HepG2 (cell line): ENCODE measurements around the gene CAPS. TPM values are rescaled to one million over a fixed set of nuclear protein-coding genes. Genes with fewer than 3 reads are reported as not detected.

Experiments
- ARID2 ChIP-seq: sonication (generic); formaldehyde crosslinking; IDR thresholded peaks from 2 replicates; pipeline ENCODE4 v1.8.1; 2022; ENCODE audit warnings: mild to moderate bottlenecking, missing genetic modification reagents, borderline replicate concordance
- CBX5 ChIP-seq: sonication (generic); formaldehyde crosslinking; IDR thresholded peaks from 2 replicates; pipeline ENCODE4 v1.4.0; 2020; ENCODE audit warnings: missing genetic modification reagents, borderline replicate concordance
- CCDC6 ChIP-seq: sonication (generic); formaldehyde crosslinking; IDR thresholded peaks from 2 replicates; pipeline ENCODE4 v1.8.1; 2022; ENCODE audit warnings: mild to moderate bottlenecking, missing genetic modification reagents, moderate library complexity
- ELF1 ChIP-seq: sonication (generic); formaldehyde crosslinking; IDR thresholded peaks from 2 replicates; pipeline ENCODE4 v1.4.0; 2020; ENCODE audit warnings: missing genetic modification reagents
- FIP1L1 ChIP-seq: fragments of 200-400 bp; formaldehyde crosslinking; IDR thresholded peaks from 2 replicates; pipeline ENCODE4 v1.6.1; 2018; ENCODE audit warnings: low read depth, mild to moderate bottlenecking, low read length, moderate library complexity, borderline replicate concordance; ENCODE audit not compliant: insufficient read depth
- NFIB ChIP-seq: sonication (generic); formaldehyde crosslinking; IDR thresholded peaks from 2 replicates; pipeline ENCODE4 v1.9.0; 2021; ENCODE audit warnings: missing genetic modification reagents, mild to moderate bottlenecking, borderline replicate concordance
- NR2F1 ChIP-seq, 2 experiments: fragments of 450-650 bp in 1 of 2; formaldehyde crosslinking in 1 of 2; IDR thresholded peaks; 2 replicates each; pipeline versions ENCODE4 v1.5.0 to v1.6.1; 2016 to 2020; ENCODE audit warnings: mild to moderate bottlenecking in 1 of 2, missing compliant biosample characterization in 1 of 2, missing genetic modification reagents in 1 of 2, moderate library complexity in 1 of 2
- REPIN1 ChIP-seq: sonication (generic); formaldehyde crosslinking; IDR thresholded peaks from 2 replicates; pipeline ENCODE4 v1.8.0; 2022; ENCODE audit warnings: missing genetic modification reagents, low read depth, mild to moderate bottlenecking, borderline replicate concordance
- RFXANK ChIP-seq: IDR thresholded peaks from 2 replicates; pipeline ENCODE4 v1.6.1; 2016
- SRY ChIP-seq: sonication (generic); formaldehyde crosslinking; IDR thresholded peaks from 2 replicates; pipeline ENCODE4 v1.8.0; 2022; ENCODE audit warnings: mild to moderate bottlenecking, missing genetic modification reagents
- ZNF264 ChIP-seq: sonication (generic); formaldehyde crosslinking; IDR thresholded peaks from 2 replicates; pipeline ENCODE4 v1.4.0; 2020; ENCODE audit warnings: missing genetic modification reagents
- ZNF510 ChIP-seq: sonication (generic); formaldehyde crosslinking; IDR thresholded peaks from 2 replicates; pipeline ENCODE4 v1.4.0; 2020; ENCODE audit warnings: low read depth, mild to moderate bottlenecking, missing genetic modification reagents
- ZNF530 ChIP-seq: sonication (generic); formaldehyde crosslinking; IDR thresholded peaks from 2 replicates; pipeline ENCODE4 v1.5.0; 2020; ENCODE audit warnings: low read depth, mild to moderate bottlenecking, missing genetic modification reagents
- ZNF841 ChIP-seq: sonication (generic); formaldehyde crosslinking; IDR thresholded peaks from 2 replicates; pipeline ENCODE4 v1.8.1; 2023; ENCODE audit warnings: missing genetic modification reagents, borderline replicate concordance
- ZSCAN21 ChIP-seq: sonication (generic); formaldehyde crosslinking; IDR thresholded peaks from 2 replicates; pipeline ENCODE4 v1.8.0; 2022; ENCODE audit warnings: mild to moderate bottlenecking, missing genetic modification reagents, moderate library complexity, borderline replicate concordance
- ZSCAN30 ChIP-seq: sonication (generic); formaldehyde crosslinking; IDR thresholded peaks from 2 replicates; pipeline ENCODE4 v1.5.0; 2020; ENCODE audit warnings: mild to moderate bottlenecking, missing genetic modification reagents
- polyA plus RNA-seq, 8 experiments: library from polyadenylated mRNA; depleted of rRNA in 3 of 8; stranded (reverse) in 7 of 8; unstranded in 1 of 8; fragments of >200 nt; fragmentation: Illumina TruSeq in 4 of 8; extraction: Trizol in 4 of 8; gene quantifications; 2 replicates each; pipeline versions ENCODE4 v1.2.1 to v1.2.3, GENCODE V29; 2011 to 2016; ENCODE audit warnings: low read depth in 4 of 8, missing spikeins in 1 of 8, mixed read lengths in 1 of 8; ENCODE audit not compliant: insufficient read depth in 1 of 8
- total RNA-seq, 5 experiments: library from RNA; depleted of rRNA; stranded (reverse); fragments of >200 nt; fragmentation: Illumina TruSeq; extraction: Trizol; gene quantifications; 2 replicates each; pipeline ENCODE4 v1.2.3, GENCODE V29; 2016; ENCODE audit warnings: low read depth in 1 of 5
- TF ChIP-seq, protein P1 (sequence below): sonication (generic); formaldehyde crosslinking; IDR thresholded peaks from 2 replicates; pipeline ENCODE4 v1.9.0; 2021; ENCODE audit warnings: missing genetic modification reagents, borderline replicate concordance
- TF ChIP-seq, protein P2 (sequence below): sonication (generic); formaldehyde crosslinking; IDR thresholded peaks from 2 replicates; pipeline ENCODE4 v1.4.0; 2020; ENCODE audit warnings: low read depth, missing genetic modification reagents
- TF ChIP-seq, protein P3 (sequence below): sonication (generic); formaldehyde crosslinking; IDR thresholded peaks from 2 replicates; pipeline ENCODE4 v1.4.0; 2020; ENCODE audit warnings: mild to moderate bottlenecking, missing genetic modification reagents

Gene CAPS
- total and polyA plus RNA-seq, 2 of the 13 experiments (the other 11 are each of a cell fraction or from before 2014, with no cell fraction given): 3.1 TPM

GRCh38 chr19:5904352-5905113, 9.5 kb upstream of the CAPS start, which contains the start of gene VMAC (continued):
- TF ChIP-seq CCDC6 (CRISPR knock-in tag): peak; percentile 35; the same call in 1 of the 2 replicates
- TF ChIP-seq, protein P1, sequence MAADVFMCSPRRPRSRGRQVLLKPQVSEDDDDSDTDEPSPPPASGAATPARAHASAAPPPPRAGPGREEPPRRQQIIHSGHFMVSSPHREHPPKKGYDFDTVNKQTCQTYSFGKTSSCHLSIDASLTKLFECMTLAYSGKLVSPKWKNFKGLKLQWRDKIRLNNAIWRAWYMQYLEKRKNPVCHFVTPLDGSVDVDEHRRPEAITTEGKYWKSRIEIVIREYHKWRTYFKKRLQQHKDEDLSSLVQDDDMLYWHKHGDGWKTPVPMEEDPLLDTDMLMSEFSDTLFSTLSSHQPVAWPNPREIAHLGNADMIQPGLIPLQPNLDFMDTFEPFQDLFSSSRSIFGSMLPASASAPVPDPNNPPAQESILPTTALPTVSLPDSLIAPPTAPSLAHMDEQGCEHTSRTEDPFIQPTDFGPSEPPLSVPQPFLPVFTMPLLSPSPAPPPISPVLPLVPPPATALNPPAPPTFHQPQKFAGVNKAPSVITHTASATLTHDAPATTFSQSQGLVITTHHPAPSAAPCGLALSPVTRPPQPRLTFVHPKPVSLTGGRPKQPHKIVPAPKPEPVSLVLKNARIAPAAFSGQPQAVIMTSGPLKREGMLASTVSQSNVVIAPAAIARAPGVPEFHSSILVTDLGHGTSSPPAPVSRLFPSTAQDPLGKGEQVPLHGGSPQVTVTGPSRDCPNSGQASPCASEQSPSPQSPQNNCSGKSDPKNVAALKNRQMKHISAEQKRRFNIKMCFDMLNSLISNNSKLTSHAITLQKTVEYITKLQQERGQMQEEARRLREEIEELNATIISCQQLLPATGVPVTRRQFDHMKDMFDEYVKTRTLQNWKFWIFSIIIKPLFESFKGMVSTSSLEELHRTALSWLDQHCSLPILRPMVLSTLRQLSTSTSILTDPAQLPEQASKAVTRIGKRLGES: no peak
- TF ChIP-seq ZSCAN21 (CRISPR knock-in tag): peak; percentile 39; the same call in 1 of the 2 replicates
- TF ChIP-seq ZSCAN30 (CRISPR knock-in tag): no peak
- no peak for TF ChIP-seq FIP1L1
- 0 out of 2 replicates have a peak, but pooled peaks have one; percentile 38 for TF ChIP-seq SRY (CRISPR knock-in tag)
- no peak for TF ChIP-seq NFIB
- TF ChIP-seq RFXANK (CRISPR knock-in tag): no peak
- TF ChIP-seq CBX5 (CRISPR knock-in tag): no peak
- TF ChIP-seq ZNF841: no peak
- no peak for TF ChIP-seq NR2F1 (CRISPR knock-in tag; IDR thresholded peaks at IDR 0.05)
- TF ChIP-seq REPIN1 (CRISPR knock-in tag): no peak; the same call in 1 of the 2 replicates
- TF ChIP-seq ELF1: peak; percentile 88
- TF ChIP-seq ZNF264 (CRISPR knock-in tag): no peak
- TF ChIP-seq, protein P2, sequence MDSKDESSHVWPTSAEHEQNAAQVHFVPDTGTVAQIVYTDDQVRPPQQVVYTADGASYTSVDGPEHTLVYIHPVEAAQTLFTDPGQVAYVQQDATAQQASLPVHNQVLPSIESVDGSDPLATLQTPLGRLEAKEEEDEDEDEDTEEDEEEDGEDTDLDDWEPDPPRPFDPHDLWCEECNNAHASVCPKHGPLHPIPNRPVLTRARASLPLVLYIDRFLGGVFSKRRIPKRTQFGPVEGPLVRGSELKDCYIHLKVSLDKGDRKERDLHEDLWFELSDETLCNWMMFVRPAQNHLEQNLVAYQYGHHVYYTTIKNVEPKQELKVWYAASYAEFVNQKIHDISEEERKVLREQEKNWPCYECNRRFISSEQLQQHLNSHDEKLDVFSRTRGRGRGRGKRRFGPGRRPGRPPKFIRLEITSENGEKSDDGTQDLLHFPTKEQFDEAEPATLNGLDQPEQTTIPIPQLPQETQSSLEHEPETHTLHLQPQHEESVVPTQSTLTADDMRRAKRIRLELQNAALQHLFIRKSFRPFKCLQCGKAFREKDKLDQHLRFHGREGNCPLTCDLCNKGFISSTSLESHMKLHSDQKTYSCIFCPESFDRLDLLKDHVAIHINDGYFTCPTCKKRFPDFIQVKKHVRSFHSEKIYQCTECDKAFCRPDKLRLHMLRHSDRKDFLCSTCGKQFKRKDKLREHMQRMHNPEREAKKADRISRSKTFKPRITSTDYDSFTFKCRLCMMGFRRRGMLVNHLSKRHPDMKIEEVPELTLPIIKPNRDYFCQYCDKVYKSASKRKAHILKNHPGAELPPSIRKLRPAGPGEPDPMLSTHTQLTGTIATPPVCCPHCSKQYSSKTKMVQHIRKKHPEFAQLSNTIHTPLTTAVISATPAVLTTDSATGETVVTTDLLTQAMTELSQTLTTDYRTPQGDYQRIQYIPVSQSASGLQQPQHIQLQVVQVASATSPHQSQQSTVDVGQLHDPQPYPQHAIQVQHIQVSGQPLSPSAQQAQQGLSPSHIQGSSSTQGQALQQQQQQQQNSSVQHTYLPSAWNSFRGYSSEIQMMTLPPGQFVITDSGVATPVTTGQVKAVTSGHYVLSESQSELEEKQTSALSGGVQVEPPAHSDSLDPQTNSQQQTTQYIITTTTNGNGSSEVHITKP (CRISPR knock-in tag): no peak
- TF ChIP-seq ARID2 (CRISPR knock-in tag): no peak
- no peak for TF ChIP-seq ZNF510
- TF ChIP-seq ZNF530 (CRISPR knock-in tag): no peak
- TF ChIP-seq, protein P3, sequence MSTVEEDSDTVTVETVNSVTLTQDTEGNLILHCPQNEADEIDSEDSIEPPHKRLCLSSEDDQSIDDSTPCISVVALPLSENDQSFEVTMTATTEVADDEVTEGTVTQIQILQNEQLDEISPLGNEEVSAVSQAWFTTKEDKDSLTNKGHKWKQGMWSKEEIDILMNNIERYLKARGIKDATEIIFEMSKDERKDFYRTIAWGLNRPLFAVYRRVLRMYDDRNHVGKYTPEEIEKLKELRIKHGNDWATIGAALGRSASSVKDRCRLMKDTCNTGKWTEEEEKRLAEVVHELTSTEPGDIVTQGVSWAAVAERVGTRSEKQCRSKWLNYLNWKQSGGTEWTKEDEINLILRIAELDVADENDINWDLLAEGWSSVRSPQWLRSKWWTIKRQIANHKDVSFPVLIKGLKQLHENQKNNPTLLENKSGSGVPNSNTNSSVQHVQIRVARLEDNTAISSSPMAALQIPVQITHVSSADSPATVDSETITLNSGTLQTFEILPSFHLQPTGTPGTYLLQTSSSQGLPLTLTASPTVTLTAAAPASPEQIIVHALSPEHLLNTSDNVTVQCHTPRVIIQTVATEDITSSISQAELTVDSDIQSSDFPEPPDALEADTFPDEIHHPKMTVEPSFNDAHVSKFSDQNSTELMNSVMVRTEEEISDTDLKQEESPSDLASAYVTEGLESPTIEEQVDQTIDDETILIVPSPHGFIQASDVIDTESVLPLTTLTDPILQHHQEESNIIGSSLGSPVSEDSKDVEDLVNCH (CRISPR knock-in tag): no peak
